SK-N-SH (cell line): ENCODE results near the gene RAB18. TPM values are rescaled to one million over a fixed set of nuclear protein-coding genes. Genes with fewer than 3 reads are reported as not detected.

Source experiments
- CTCF ChIA-PET: fragments of 300-600, 350-600 bp; formaldehyde crosslinking; extraction: SDS; loops from one replicate; lab custom pipeline; 2021; lab: Yijun Ruan, JAX
- POLR2A ChIA-PET: fragments of 350-600 bp; sonication (Branson Sonifier 250); formaldehyde crosslinking; extraction: SDS; loops from one replicate; lab custom pipeline; 2020; ENCODE audit warnings: antibody characterized with exemption, inconsistent platforms; lab: Yijun Ruan, JAX
- DNase-seq: peaks from one replicate; pipeline ENCODE4 v3.0.0; 2012
- H2AFZ ChIP-seq: fragments of 200-600 bp; sonication (generic); 2 replicates; pipeline ENCODE4 v1.8.1; 2016; ENCODE audit warnings: antibody characterized with exemption, mild to moderate bottlenecking, low read depth
- H3F3A ChIP-seq: fragments of 200-600 bp; sonication (generic); replicated peaks from 2 replicates; pipeline ENCODE3; 2016; ENCODE audit warnings: antibody characterized with exemption, mild to moderate bottlenecking; ENCODE audit not compliant: insufficient read depth
- H3K27ac ChIP-seq, 2 experiments: fragments of 200-500 bp in 1 of 2; fragments of 200-600 bp in 1 of 2; sonication (Bioruptor generic) in 1 of 2; sonication (generic), shearing (Covaris generic) in 1 of 2; 2 replicates each; pipeline versions ENCODE4 v1.5.1 to v1.6.1; 2014 to 2016; ENCODE audit warnings: low read depth in 2 of 2, inconsistent platforms in 1 of 2, low read length in 1 of 2, mild to moderate bottlenecking in 1 of 2, mixed read lengths in 1 of 2
- H3K27me3 ChIP-seq: fragments of 200-600 bp; sonication (generic), shearing (Covaris generic); 2 replicates; pipeline ENCODE4 v1.6.1; 2016; ENCODE audit warnings: mixed run types; ENCODE audit not compliant: insufficient read depth
- H3K36me3 ChIP-seq, 2 experiments: fragments of 200-500 bp in 1 of 2; fragments of 200-600 bp in 1 of 2; sonication (Bioruptor generic) in 1 of 2; sonication (generic) in 1 of 2; replicated peaks in 1 of 2; 2 replicates each; pipeline versions ENCODE3 to v1.5.1; 2014 to 2016; ENCODE audit warnings: low read length in 1 of 2, mild to moderate bottlenecking in 1 of 2; ENCODE audit not compliant: insufficient read depth in 2 of 2, control insufficient read depth in 1 of 2
- H3K4me1 ChIP-seq, 2 experiments: fragments of 200-500 bp in 1 of 2; fragments of 200-600 bp in 1 of 2; sonication (Bioruptor generic) in 1 of 2; sonication (generic), shearing (Covaris generic) in 1 of 2; 2 replicates each; pipeline versions ENCODE4 v1.5.1 to v1.6.1; 2014 to 2016; ENCODE audit warnings: low read depth in 1 of 2, low read length in 1 of 2, mixed run types in 1 of 2; ENCODE audit not compliant: insufficient read depth in 2 of 2, control insufficient read depth in 1 of 2
- H3K4me2 ChIP-seq: fragments of 200-600 bp; sonication (generic), shearing (Covaris generic); 2 replicates; pipeline ENCODE4 v1.6.1; 2017; ENCODE audit warnings: mixed run types
- H3K4me3 ChIP-seq, 2 experiments: fragments of 200-500 bp in 1 of 2; fragments of 200-600 bp in 1 of 2; sonication (Bioruptor generic) in 1 of 2; sonication (generic), shearing (Covaris generic) in 1 of 2; 2 replicates each; pipeline versions ENCODE4 v1.5.1 to v1.8.1; 2014 to 2016; ENCODE audit warnings: low read depth in 2 of 2, inconsistent platforms in 1 of 2, low read length in 1 of 2, mild to moderate bottlenecking in 1 of 2, mixed read lengths in 1 of 2, moderate library complexity in 1 of 2
- H3K79me2 ChIP-seq: fragments of 200-600 bp; sonication (generic); 2 replicates; pipeline ENCODE4 v1.8.1; 2017; ENCODE audit warnings: mild to moderate bottlenecking; ENCODE audit not compliant: insufficient read depth
- H3K9ac ChIP-seq: fragments of 200-600 bp; sonication (generic); 2 replicates; pipeline ENCODE4 v1.6.1; 2017; ENCODE audit warnings: mixed run types
- H3K9me2 ChIP-seq: fragments of 200-600 bp; sonication (generic); 2 replicates; pipeline ENCODE4 v1.6.1; 2017; ENCODE audit warnings: mixed run types
- H3K9me3 ChIP-seq: fragments of 200-600 bp; sonication (generic); 2 replicates; pipeline ENCODE4 v1.6.1; 2017; ENCODE audit warnings: mixed run types, mild to moderate bottlenecking, moderate library complexity
- H4K20me1 ChIP-seq: fragments of 200-600 bp; sonication (generic); 2 replicates; pipeline ENCODE4 v1.6.1; 2017; ENCODE audit warnings: mild to moderate bottlenecking, mixed run types; ENCODE audit not compliant: insufficient read depth
- CHD2 ChIP-seq: fragments of 150-350 bp; IDR thresholded peaks from 2 replicates; pipeline ENCODE4 v1.6.1; 2018; ENCODE audit warnings: low read length; ENCODE audit not compliant: partially characterized antibody
- CTCF ChIP-seq: fragments of 200-600 bp; sonication (generic); IDR thresholded peaks from 2 replicates; pipeline ENCODE4 v1.6.1; 2017; ENCODE audit warnings: antibody characterized with exemption, mild to moderate bottlenecking, moderate library complexity
- ELF1 ChIP-seq: IDR thresholded peaks from 2 replicates; pipeline ENCODE4 v1.4.0; 2012
- GATA2 ChIP-seq: sonication (generic); formaldehyde crosslinking; IDR thresholded peaks from 2 replicates; pipeline ENCODE4 v1.5.0; 2020; ENCODE audit warnings: mild to moderate bottlenecking, missing genetic modification reagents
- RCOR1 ChIP-seq: fragments of 150-350 bp; IDR thresholded peaks from 2 replicates; pipeline ENCODE4 v1.6.1; 2017; ENCODE audit warnings: antibody characterized with exemption, low read length
- REST ChIP-seq: IDR thresholded peaks from 2 replicates; pipeline ENCODE4 v1.6.1; 2012; ENCODE audit warnings: mild to moderate bottlenecking, low read depth, low read length, moderate library complexity
- RXRA ChIP-seq: IDR thresholded peaks from 2 replicates; pipeline ENCODE4 v1.4.0; 2012; ENCODE audit warnings: low read depth, mild to moderate bottlenecking, borderline replicate concordance
- TAF1 ChIP-seq: IDR thresholded peaks from 2 replicates; pipeline ENCODE4 v1.6.1; 2012; ENCODE audit warnings: low read depth, mild to moderate bottlenecking, low read length, moderate library complexity, borderline replicate concordance
- USF1 ChIP-seq: IDR thresholded peaks from 2 replicates; pipeline ENCODE4 v1.4.0; 2012; ENCODE audit warnings: low read depth, borderline replicate concordance
- YY1 ChIP-seq: IDR thresholded peaks from 2 replicates; pipeline ENCODE4 v1.4.0; 2012; ENCODE audit warnings: low read depth, mild to moderate bottlenecking
- WGBS: methylation state at CpG from one replicate; pipeline ENCODE4 v1.1.6; 2017; ENCODE audit warnings: low lambda C conversion rate; 5-methylcytosine and 5-hydroxymethylcytosine counted together
- polyA plus RNA-seq, 3 experiments: library from polyadenylated mRNA; depleted of rRNA; stranded (reverse); fragments of >200 nt; gene quantifications; 2 replicates each; pipeline ENCODE4 v1.2.3, GENCODE V29; 2012

The RAB18 gene
- polyA plus RNA-seq, 1 of the 3 experiments (the other 2 are of a cell fraction): 10.2 TPM

- no peaks in the 10 kb centered on the region for H3K9me2 ChIP-seq
- H4K20me1 ChIP-seq: no peaks in the 10 kb centered on the region
- H3K9ac ChIP-seq: no peak overlapping the region
- no peaks in the 10 kb centered on the region for H3K36me3 ChIP-seq
- H3K79me2 ChIP-seq: no peaks in the 10 kb centered on the region
- no peaks in the 10 kb centered on the region for H3F3A ChIP-seq
- TF ChIP-seq USF1 (no peak), RXRA (no peak)
- DNase-seq: no peak
- no peaks in the 10 kb centered on the region for H3K4me1 ChIP-seq
- POLR2A ChIA-PET: no interaction called here
- H3K4me3 ChIP-seq: no peak overlapping the region
- H3K9me3 ChIP-seq: 0 out of 2 replicates have a peak, but pooled peaks cover 3% of the 10 kb centered on the region
- 0% methylated on average over 1 of the region's 1 CpG for WGBS
- H3K4me2 ChIP-seq: no peak overlapping the region
- H3K27me3 ChIP-seq: peaks cover 8% of the 10 kb centered on the region; the same call in 1 of the 2 replicates
- H3K27ac ChIP-seq: no peak overlapping the region
- CTCF ChIA-PET: no interaction called here
- no peak overlapping the region for H2AFZ ChIP-seq
Measured at GRCh38 chr10:27494116-27494805, 9.8 kb upstream of the RAB18 start.

- no peaks in the 10 kb centered on the region for H3K9me2 ChIP-seq
- H4K20me1 ChIP-seq: no peaks in the 10 kb centered on the region
- no peak overlapping the region for H3K4me2 ChIP-seq
- H3K9me3 ChIP-seq: no peaks in the 10 kb centered on the region
- H3K27ac ChIP-seq: no peak overlapping the region
- DNase-seq: no peak
- peaks cover 14% of the 10 kb centered on the region; the same call in 1 of the 2 replicates for H3K27me3 ChIP-seq
- CTCF ChIA-PET: no interaction called here
- no peak for TF ChIP-seq YY1
- TF ChIP-seq CHD2: no peak
- TF ChIP-seq ELF1: no peak
- TF ChIP-seq REST: no peak
- TF ChIP-seq CTCF: no peak
- no peak for TF ChIP-seq RCOR1
- no peak for TF ChIP-seq TAF1
- no peak for TF ChIP-seq GATA2 (CRISPR knock-in tag)
- H3K4me1 ChIP-seq: no peaks in the 10 kb centered on the region
- 0% methylated on average over 4 of the region's 4 CpGs for WGBS
- no peak overlapping the region for H2AFZ ChIP-seq
- H3K79me2 ChIP-seq: no peaks in the 10 kb centered on the region
- POLR2A ChIA-PET: no interaction called here
- no peaks in the 10 kb centered on the region for H3F3A ChIP-seq
- H3K9ac ChIP-seq: no peak overlapping the region
- no peaks in the 10 kb centered on the region for H3K36me3 ChIP-seq
- no peak overlapping the region for H3K4me3 ChIP-seq
Measured at GRCh38 chr10:27496137-27496536, 8.0 kb upstream of the RAB18 start.
